NCI-H82 treated with DMSO at 0.1 percent for 48 hours (cell line): ENCODE data around the gene ESCO1.
"Not testable (repeated sequence)": the region's sequence is repeated elsewhere in the genome, so short reads cannot be mapped to it uniquely, and the experiment has no call there.

ENCODE experiments used
- DNase-seq: peaks from one replicate; lab custom pipeline; 2025; ENCODE audit not compliant: unreplicated experiment; lab: John Stamatoyannopoulos, UW

The ESCO1 gene

GRCh38 chr18:21593540-21594257 is 6.8 kb downstream of the ESCO1 start:
- DNase-seq: no peak

GRCh38 chr18:21592361-21592760 is 8.1 kb downstream of the ESCO1 start:
- not testable (repeated sequence) for DNase-seq

GRCh38 chr18:21584391-21584790 is 16.1 kb downstream of the ESCO1 start:
- DNase-seq: no peak

GRCh38 chr18:21575656-21576055 is 24.8 kb downstream of the ESCO1 start:
- no peak for DNase-seq

GRCh38 chr18:21571772-21572171 is 28.7 kb downstream of the ESCO1 start:
- no peak for DNase-seq

GRCh38 chr18:21559195-21559594 is 41.3 kb downstream of the ESCO1 start:
- DNase-seq: no peak

DNA sequence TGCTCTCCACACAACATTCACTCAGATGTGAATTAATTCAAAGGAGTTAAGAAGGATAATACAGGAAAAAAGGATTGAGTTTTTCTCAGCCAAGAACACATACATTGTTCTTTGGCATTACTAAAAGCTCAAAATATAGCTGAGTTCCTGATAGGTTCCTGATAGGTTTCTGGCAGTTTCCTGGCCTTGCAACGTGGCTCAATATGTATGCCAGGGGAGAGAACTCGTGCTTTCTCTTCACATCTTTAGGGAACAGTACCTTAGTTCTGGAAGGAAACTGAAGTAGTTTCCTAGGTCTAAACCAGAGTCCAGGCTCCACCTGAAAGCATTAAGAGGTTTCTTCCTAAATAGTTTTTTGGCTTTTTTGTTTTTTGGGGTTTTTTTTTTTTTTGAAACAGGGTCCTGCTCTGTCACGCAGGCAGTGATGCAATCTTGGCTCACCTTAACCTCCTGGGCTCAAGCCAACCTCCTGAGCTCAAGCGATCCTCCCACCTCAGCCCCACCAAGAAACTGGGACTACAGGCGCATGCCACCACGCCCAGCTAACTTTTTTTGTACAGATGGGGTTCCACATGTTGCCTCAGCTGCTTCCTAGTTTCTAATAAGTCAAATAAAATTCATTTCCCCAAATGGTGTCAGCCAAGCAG is 42.8 kb downstream of the ESCO1 start:
- DNase-seq: no peak

DNA sequence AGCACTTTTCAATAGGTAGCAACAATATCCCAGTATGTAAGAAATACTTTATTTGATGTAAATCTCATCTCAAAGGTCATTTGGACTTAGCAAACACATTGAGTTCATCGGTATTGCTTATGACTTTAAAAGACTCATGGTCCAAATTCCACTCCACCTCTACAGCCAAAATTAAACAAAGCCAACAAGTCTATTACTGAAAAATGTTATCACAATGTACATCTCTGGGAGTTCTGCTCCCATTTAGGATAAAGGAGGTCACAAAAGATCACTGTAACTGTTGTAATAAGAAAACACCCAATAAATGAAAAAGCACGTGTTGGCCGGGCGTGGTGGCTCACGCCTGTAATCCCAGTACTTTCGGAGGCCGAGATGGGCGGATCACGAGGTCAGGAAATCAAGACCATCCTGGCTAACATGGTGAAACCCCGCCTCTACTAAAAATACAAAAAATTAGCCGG is 50.0 kb downstream of the ESCO1 start:
- DNase-seq: no peak

- no peak for DNase-seq
These were observed 51.9 kb downstream of the ESCO1 start for GRCh38 chr18:21548647-21549046.

DNA sequence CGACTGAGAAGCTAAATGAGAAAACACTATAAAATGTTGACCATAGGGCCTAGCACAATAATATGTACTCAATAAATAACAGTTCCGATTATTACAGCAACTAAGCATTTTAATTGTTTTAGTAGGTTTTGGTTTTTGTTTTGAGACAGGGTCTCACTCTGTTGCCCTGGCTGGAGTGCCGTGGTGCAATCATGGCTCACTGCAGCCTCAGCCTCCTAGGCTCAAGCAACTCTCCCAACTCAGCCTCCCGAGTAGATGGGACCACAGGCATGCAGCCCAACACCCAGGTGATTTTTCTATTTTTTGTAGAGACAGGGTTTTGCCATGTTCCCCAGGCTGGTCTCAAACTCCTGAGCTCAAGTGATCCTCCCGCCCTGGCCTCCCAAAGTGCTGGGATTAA is 54.1 kb downstream of the ESCO1 start:
- no peak for DNase-seq

DNA sequence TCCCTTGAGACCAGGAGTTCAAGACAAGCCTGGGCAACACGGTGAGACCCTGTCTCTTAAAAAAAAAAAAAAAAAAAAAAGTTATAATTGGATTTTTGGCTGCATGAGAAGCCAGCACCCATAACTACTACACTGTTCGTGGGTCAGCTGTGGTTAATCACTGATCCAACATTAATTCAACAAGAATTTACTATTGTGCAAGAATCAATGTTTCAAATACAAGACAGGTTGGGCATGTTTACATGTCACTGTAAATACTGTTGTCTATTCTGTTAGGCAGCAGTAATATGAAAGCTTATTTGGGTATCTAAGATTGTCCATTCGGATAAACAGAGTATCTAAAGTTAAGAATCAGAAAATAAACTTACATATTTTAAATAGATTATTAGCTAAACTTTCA is 62.3 kb downstream of the ESCO1 start:
- DNase-seq: no peak

GRCh38 chr18:21534327-21534726 is 66.2 kb downstream of the ESCO1 start:
- no peak for DNase-seq

- DNase-seq: no peak
These were observed 74.0 kb downstream of the ESCO1 start for GRCh38 chr18:21526463-21526862.

- DNase-seq: no peak
These were observed 74.6 kb downstream of the ESCO1 start for GRCh38 chr18:21525916-21526315.

DNA sequence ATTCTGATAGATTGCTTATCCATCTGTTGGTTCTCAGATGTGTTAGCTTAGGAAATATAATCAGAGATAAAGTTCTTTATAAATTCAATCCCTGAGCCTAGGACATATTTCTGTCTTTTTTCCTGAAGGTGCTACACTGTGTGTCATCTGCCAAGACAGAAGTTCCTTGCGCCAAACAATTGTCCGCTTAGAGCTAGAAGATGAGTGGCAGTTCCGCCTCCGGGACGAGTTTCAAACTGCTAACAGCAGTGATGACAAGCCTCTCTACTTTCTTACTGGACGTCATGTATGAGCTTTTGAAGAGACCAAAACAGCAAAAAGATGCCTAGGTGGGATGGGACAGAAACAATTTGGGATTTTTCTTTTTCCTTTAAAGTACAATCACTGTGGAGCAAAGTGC is 78.0 kb downstream of the ESCO1 start:
- no peak for DNase-seq

- no peak for DNase-seq
These were observed 86.8 kb downstream of the ESCO1 start for GRCh38 chr18:21513741-21514140.

- no peak for DNase-seq
These were observed 87.2 kb downstream of the ESCO1 start for GRCh38 chr18:21513292-21513691.

DNA sequence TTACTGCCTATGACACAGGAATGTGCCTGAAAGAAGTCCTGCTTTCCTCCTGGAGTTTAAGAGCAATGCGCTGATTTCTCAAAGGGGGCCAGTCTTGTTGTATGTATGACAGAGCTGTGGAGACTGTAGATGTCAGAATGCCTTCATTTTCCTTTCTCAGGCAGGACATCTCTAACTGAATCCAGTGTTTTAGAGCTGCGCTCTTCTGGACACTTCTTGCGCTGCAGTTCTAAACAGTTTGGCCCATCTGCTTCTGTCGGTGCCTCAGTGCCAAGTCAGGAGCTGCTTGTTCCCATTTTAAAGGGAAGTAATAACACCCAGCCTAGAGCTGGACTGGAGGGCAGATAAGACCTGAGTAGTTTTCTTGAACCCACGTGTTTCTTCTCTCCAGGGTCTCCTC is 91.4 kb downstream of the ESCO1 start:
- DNase-seq: no peak

GRCh38 chr18:21507913-21508701 is 92.4 kb downstream of the ESCO1 start:
- DNase-seq: no peak

DNA sequence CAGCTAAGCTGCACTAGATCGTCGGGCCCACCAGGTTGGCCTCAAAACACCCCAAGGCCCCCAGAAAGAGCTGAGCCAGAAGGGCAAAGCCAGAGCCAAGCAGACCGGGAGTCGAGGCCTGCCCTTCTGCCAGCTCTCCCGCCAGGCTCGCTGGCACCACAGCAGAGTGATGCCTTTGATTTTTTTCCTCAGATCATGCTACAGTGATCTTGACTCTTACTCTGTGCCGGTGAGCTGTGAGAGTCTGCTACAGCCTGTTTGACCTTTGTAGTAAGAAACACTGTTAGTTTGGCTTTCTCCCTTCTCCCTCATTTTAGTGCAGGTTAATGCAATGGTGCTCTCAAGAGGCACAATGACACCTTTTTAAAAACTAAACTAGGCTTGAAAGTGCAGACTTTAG is 97.8 kb downstream of the ESCO1 start:
- no peak for DNase-seq

DNA sequence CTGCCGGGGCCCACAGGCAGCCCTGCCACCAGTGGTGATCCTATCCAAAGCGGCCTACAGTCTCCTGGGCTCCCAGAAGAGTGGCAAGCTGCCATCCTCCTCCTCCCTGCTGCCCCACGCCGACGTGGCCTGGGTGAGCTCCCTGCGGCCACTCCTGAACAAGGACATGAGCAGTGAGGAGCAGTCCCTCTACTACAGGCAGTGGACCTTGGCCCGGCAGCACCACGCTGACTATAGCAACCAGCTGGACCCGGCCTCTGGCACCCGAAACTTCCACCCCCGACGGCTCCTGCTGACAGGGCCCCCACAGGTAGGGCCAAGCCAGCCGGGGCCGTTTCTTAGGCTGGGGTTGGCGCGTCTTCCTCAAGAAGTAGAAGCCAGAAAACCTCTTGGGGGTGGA is 100.5 kb downstream of the ESCO1 start:
- no peak for DNase-seq

- DNase-seq: no peak
These were observed 104.1 kb downstream of the ESCO1 start for GRCh38 chr18:21496277-21496835.
